Sigmoid colon (tissue), 7 donors: ENCODE measurements around the gene MACROD2. TPM values are rescaled to one million over a fixed set of nuclear protein-coding genes. Genes with fewer than 3 reads are reported as not detected.

ENCODE experiments used
- DNase-seq: peaks from one replicate; pipeline ENCODE4 v3.0.0-alpha.2; 2019
- H3K27ac ChIP-seq, 4 donors: fragments of 200-600 bp; sonication (generic); one replicate each; pipeline ENCODE4 v1.5.1; 2016 to 2019; ENCODE audit warnings: mild to moderate bottlenecking in 1 of 4
- H3K27me3 ChIP-seq, 3 donors: fragments of 200-600 bp; sonication (generic); one replicate each; pipeline ENCODE4 v1.5.1; 2019; ENCODE audit warnings: mild to moderate bottlenecking in 1 of 3
- H3K36me3 ChIP-seq, 4 donors: fragments of 200-600 bp; sonication (generic); one replicate each; pipeline ENCODE4 v1.5.1; 2016 to 2019
- H3K4me1 ChIP-seq, 4 donors: fragments of 200-600 bp; sonication (generic); one replicate each; pipeline ENCODE4 v1.5.1; 2017 to 2019
- H3K4me3 ChIP-seq, 4 donors: fragments of 200-600 bp; sonication (generic); one replicate each; pipeline ENCODE4 v1.5.1; 2017 to 2019; ENCODE audit warnings: mild to moderate bottlenecking in 2 of 4, moderate library complexity in 1 of 4
- H3K9me3 ChIP-seq, 4 donors: fragments of 200-600 bp in 3 of 4; sonication (generic) in 3 of 4; one replicate each; pipeline versions ENCODE4 v1.5.1 to v1.6.1; 2013 to 2019
- CTCF ChIP-seq, 4 experiments: fragments of 450-650 bp in 3 of 4; fragments of 200-600 bp in 1 of 4; IDR thresholded peaks; one replicate each; pipeline ENCODE4 v1.5.1; 2016 to 2019; ENCODE audit warnings: antibody characterized with exemption in 4 of 4, mild to moderate bottlenecking in 3 of 4, moderate library complexity in 2 of 4
- EP300 ChIP-seq, 4 donors: sonication (generic); formaldehyde crosslinking; IDR thresholded peaks; one replicate each; pipeline ENCODE4 v1.6.1; 2017; ENCODE audit warnings: antibody characterized with exemption in 4 of 4
- POLR2A ChIP-seq, 2 donors: fragments of 450-650 bp; IDR thresholded peaks; one replicate each; pipeline ENCODE4 v1.6.1; 2016; ENCODE audit warnings: antibody characterized with exemption in 2 of 2, mild to moderate bottlenecking in 2 of 2, moderate library complexity in 2 of 2
- POLR2AphosphoS5 ChIP-seq, 4 donors: sonication (generic); formaldehyde crosslinking; IDR thresholded peaks; one replicate each; pipeline ENCODE4 v1.6.1; 2017; ENCODE audit warnings: antibody characterized with exemption in 4 of 4
- WGBS, 2 donors: extraction: QIAGEN DNeasy Blood & Tissue Kit; methylation state at CpG; one replicate each; pipeline ENCODE4 v1.1.7; 2013; 5-methylcytosine and 5-hydroxymethylcytosine counted together
- intact Hi-C: fragments of 100-400 bp; cut with DNase I; formaldehyde crosslinking; loops from one replicate; pipeline ENCODE4 v1.15.1; 2023
- polyA plus RNA-seq, 3 donors: library from polyadenylated mRNA; stranded (reverse); fragments of 200-250 nt; gene quantifications; one replicate each; pipeline ENCODE4 v1.2.3, GENCODE V29; 2013
- total RNA-seq, 4 donors: library from RNA; depleted of rRNA; stranded (reverse); fragments of >200 nt; gene quantifications; one replicate each; pipeline ENCODE4 v1.1.0, GENCODE V29; 2016
- donor health status: healthy with polysubstance abuse.
- donor health status: Bipolar disorder and iron deficiency.
- donor health status: healthy.

The MACROD2 gene
- total and polyA plus RNA-seq, 7 donors, result 1.2 to 22.4 (median 5.8) TPM

- Histone ChIP-seq H3K9me3 (no peaks in the 10 kb centered on the region), H3K36me3 (no peaks in the 10 kb centered on the region), H3K27ac (peak overlapping the region in 3 of 4 donors; percentile 8 to 56 (median 49)), H3K4me1 (peaks cover 0 to 36% (median 23%) of the 10 kb centered on the region in 4 donors), H3K4me3 (no peak overlapping the region), H3K27me3 (no peaks in the 10 kb centered on the region)
- DNase-seq, result no peak
- intact Hi-C loops, result no loop called here
- WGBS, 2 donors, result 44 to 75% methylated on average over 5 of the region's 5 CpGs
- TF ChIP-seq POLR2A (IDR thresholded peaks at IDR 0.05) (no peak), CTCF (IDR thresholded peaks at IDR 0.05) (no peak), POLR2AphosphoS5 (IDR thresholded peaks at IDR 0.05) (no peak), EP300 (IDR thresholded peaks at IDR 0.05) (no peak)
Measured at GRCh38 chr20:15637546-15637945, 1642.2 kb downstream of the MACROD2 start.

GRCh38 chr20:15637950-15638754, 1642.8 kb downstream of the MACROD2 start:
- no peak for TF ChIP-seq POLR2A (IDR thresholded peaks at IDR 0.05)
- peak in 2 of 4 donors; percentile 21 to 29 for TF ChIP-seq POLR2AphosphoS5 (IDR thresholded peaks at IDR 0.05)
- no peaks in the 10 kb centered on the region for H3K9me3 ChIP-seq
- H3K27ac ChIP-seq, result peak overlapping the region in 3 of 4 donors; percentile 8 to 56 (median 49)
- no peaks in the 10 kb centered on the region for H3K36me3 ChIP-seq
- no peak overlapping the region for H3K4me3 ChIP-seq
- intact Hi-C loops, result no loop called here
- no peaks in the 10 kb centered on the region for H3K27me3 ChIP-seq
- no peak for DNase-seq
- 24 to 42% methylated on average over 5 of the region's 5 CpGs for WGBS, 2 donors
- H3K4me1 ChIP-seq, result peaks cover 0 to 36% (median 24%) of the 10 kb centered on the region in 4 donors

- Histone ChIP-seq H3K27ac (peak overlapping the region in 1 of 4 donors; percentile 8), H3K36me3 (no peaks in the 10 kb centered on the region), H3K4me1 (peaks cover 0 to 36% (median 24%) of the 10 kb centered on the region in 4 donors), H3K9me3 (no peaks in the 10 kb centered on the region), H3K27me3 (no peaks in the 10 kb centered on the region), H3K4me3 (no peak overlapping the region)
- no peak for DNase-seq
- WGBS, 2 donors, result 92 to 93% methylated on average over 5 of the region's 5 CpGs
- intact Hi-C loops, result no loop called here
- TF ChIP-seq POLR2AphosphoS5 (IDR thresholded peaks at IDR 0.05) (no peak), POLR2A (IDR thresholded peaks at IDR 0.05) (no peak), EP300 (IDR thresholded peaks at IDR 0.05) (no peak), CTCF (IDR thresholded peaks at IDR 0.05) (no peak)
Measured at GRCh38 chr20:15638816-15639215, 1643.5 kb downstream of the MACROD2 start.

- H3K4me3 ChIP-seq, result no peak overlapping the region
- 89 to 91% methylated on average over 1 of the region's 1 CpG for WGBS, 2 donors
- no peaks in the 10 kb centered on the region for H3K36me3 ChIP-seq
- H3K27ac ChIP-seq, result no peak overlapping the region
- no peak for DNase-seq
- TF ChIP-seq CTCF (IDR thresholded peaks at IDR 0.05) (no peak), EP300 (IDR thresholded peaks at IDR 0.05) (no peak), POLR2AphosphoS5 (IDR thresholded peaks at IDR 0.05) (no peak), POLR2A (IDR thresholded peaks at IDR 0.05) (no peak)
- H3K4me1 ChIP-seq, result peaks cover 0 to 36% (median 24%) of the 10 kb centered on the region in 4 donors
- H3K9me3 ChIP-seq, result no peaks in the 10 kb centered on the region
- H3K27me3 ChIP-seq, result no peaks in the 10 kb centered on the region
- intact Hi-C loops, result loop anchor here (10.0 kb wide), 1 partner anchor 725 kb away; no protein-coding TSS in a partner anchor
Measured at GRCh38 chr20:15639839-15640238, 1644.5 kb downstream of the MACROD2 start.

- no peak overlapping the region for H3K27ac ChIP-seq
- peaks cover 0 to 32% (median 21%) of the 10 kb centered on the region in 4 donors for H3K4me1 ChIP-seq
- no peak overlapping the region for H3K4me3 ChIP-seq
- 17 to 66% methylated on average over 6 of the region's 6 CpGs for WGBS, 2 donors
- intact Hi-C loops, result loop anchor here (10.0 kb wide), 1 partner anchor 727 kb away; no protein-coding TSS in a partner anchor
- H3K9me3 ChIP-seq, result no peaks in the 10 kb centered on the region
- no peaks in the 10 kb centered on the region for H3K36me3 ChIP-seq
- no peak for TF ChIP-seq EP300 (IDR thresholded peaks at IDR 0.05)
- no peaks in the 10 kb centered on the region for H3K27me3 ChIP-seq
- DNase-seq, result no peak
Measured at GRCh38 chr20:15642109-15642508, 1646.8 kb downstream of the MACROD2 start.
